K562 (cell line): ENCODE data around the gene GTPBP2. TPM values are rescaled to one million over a fixed set of nuclear protein-coding genes. Genes with fewer than 3 reads are reported as not detected.

Source experiments
- ATAC-seq: fragments of 200-7000 bp; cut with Tn5 transposase; 3 replicates; pipeline ENCODE4 v1.9.1; 2020; ENCODE audit warnings: moderate library complexity
- BruUV-seq: library from RNA; stranded (reverse); fragments of 400-500 nt; replicated peaks from 2 replicates; lab custom pipeline; 2021; lab: Mats Ljungman, UMichigan
- CTCF ChIA-PET: fragments of 300-600 bp; formaldehyde crosslinking; extraction: SDS; loops from one replicate; lab custom pipeline; 2021; ENCODE audit warnings: low intra/inter-chr PET ratio; lab: Yijun Ruan, JAX
- POLR2A ChIA-PET: fragments of 300-600, 350-650 bp; sonication (Branson Sonifier 250); formaldehyde crosslinking; extraction: SDS; loops from one replicate; lab custom pipeline; 2021; ENCODE audit warnings: antibody characterized with exemption, inconsistent platforms; lab: Yijun Ruan, JAX
- DNase-seq, 4 experiments: peaks; one replicate each; pipeline versions ENCODE4 v3.0.0 to v3.0.0-alpha.2; 2011 to 2018; ENCODE audit warnings: low spot score in 3 of 4, mixed read lengths in 3 of 4; ENCODE audit errors: extremely low read depth in 1 of 4
- FAIRE-seq: peaks from 2 replicates; lab custom pipeline; 2011; peaks lifted over from hg19 to GRCh38; lab: Jason Lieb, UNC
- H2AFZ ChIP-seq: 2 replicates; pipeline ENCODE4 v1.6.0; 2011; ENCODE audit warnings: low read depth, low read length, control low read depth, inconsistent platforms
- H3K27ac ChIP-seq: fragments of 200-600 bp; 3 replicates; pipeline ENCODE4 v1.8.0; 2011; ENCODE audit warnings: low read depth, mild to moderate bottlenecking, control low read depth, inconsistent platforms, low read length, moderate library complexity, mixed read lengths; ENCODE audit errors: extremely low read depth
- H3K27me3 ChIP-seq, 2 experiments: fragments of 300-600 bp in 1 of 2; 2 replicates in 1 of 2; 3 replicates in 1 of 2; pipeline versions ENCODE4 v1.6.0 to v1.8.0; 2011; ENCODE audit warnings: inconsistent platforms in 2 of 2, low read length in 2 of 2, mild to moderate bottlenecking in 1 of 2, mixed read lengths in 1 of 2, moderate library complexity in 1 of 2; ENCODE audit not compliant: control insufficient read depth in 2 of 2, insufficient read depth in 2 of 2
- H3K36me3 ChIP-seq: fragments of 300-600 bp; 3 replicates; pipeline ENCODE4 v1.8.0; 2011; ENCODE audit warnings: mild to moderate bottlenecking, low read length, inconsistent platforms; ENCODE audit not compliant: control insufficient read depth, insufficient read depth
- H3K4me1 ChIP-seq, 2 experiments: fragments of 200-600 bp in 1 of 2; replicated peaks in 1 of 2; 2 replicates in 1 of 2; 3 replicates in 1 of 2; pipeline versions ENCODE4 v1.5.1 to v1.8.0; 2011; ENCODE audit warnings: inconsistent platforms in 2 of 2, low read length in 2 of 2, mild to moderate bottlenecking in 1 of 2, mixed read lengths in 1 of 2, moderate library complexity in 1 of 2; ENCODE audit not compliant: control insufficient read depth in 2 of 2, insufficient read depth in 2 of 2
- H3K4me2 ChIP-seq: 2 replicates; pipeline ENCODE4 v1.6.1; 2011; ENCODE audit warnings: low read length, control low read depth, inconsistent platforms, mixed read lengths; ENCODE audit not compliant: insufficient read depth
- H3K4me3 ChIP-seq: fragments of 200-600 bp; sonication (generic), shearing (Covaris generic); 2 replicates; pipeline ENCODE4 v1.5.1; 2016; ENCODE audit warnings: control low read depth, inconsistent platforms
- H3K79me2 ChIP-seq: fragments of 200-600 bp; 3 replicates; pipeline ENCODE4 v1.8.0; 2011; ENCODE audit warnings: low read length, inconsistent platforms; ENCODE audit not compliant: control insufficient read depth, insufficient read depth
- H3K9ac ChIP-seq, 2 experiments: 2 replicates each; pipeline versions ENCODE4 v1.6.0 to v1.6.1; 2011; ENCODE audit warnings: low read depth in 2 of 2, low read length in 2 of 2, control low read depth in 1 of 2, inconsistent platforms in 1 of 2, mild to moderate bottlenecking in 1 of 2, mixed read lengths in 1 of 2; ENCODE audit not compliant: insufficient read depth in 1 of 2
- H3K9me1 ChIP-seq: one replicate; pipeline ENCODE4 v1.6.0; 2011; ENCODE audit warnings: inconsistent platforms, mild to moderate bottlenecking, low read length, moderate library complexity; ENCODE audit not compliant: control insufficient read depth, insufficient read depth
- H3K9me3 ChIP-seq: replicated peaks from 2 replicates; pipeline ENCODE4 v1.5.1; 2011; ENCODE audit warnings: low read depth, low read length, inconsistent platforms; ENCODE audit not compliant: control insufficient read depth, insufficient read depth
- H4K20me1 ChIP-seq: replicated peaks from 2 replicates; pipeline ENCODE4 v1.6.1; 2011; ENCODE audit warnings: low read length, inconsistent platforms, mixed read lengths; ENCODE audit not compliant: control insufficient read depth, insufficient read depth
- ASH1L ChIP-seq: fragments of 450-650 bp; IDR thresholded peaks from 2 replicates; pipeline ENCODE4 v1.6.1; 2018; ENCODE audit warnings: borderline replicate concordance, mild to moderate bottlenecking, low read depth; ENCODE audit not compliant: partially characterized antibody
- BCLAF1 ChIP-seq, 2 experiments: fragments of 450-650 bp in 1 of 2; IDR thresholded peaks; 2 replicates each; pipeline ENCODE4 v1.6.1; 2011 to 2017; ENCODE audit warnings: low read depth in 2 of 2, antibody characterized with exemption in 1 of 2, borderline replicate concordance in 1 of 2, low read length in 1 of 2, mild to moderate bottlenecking in 1 of 2, mixed read lengths in 1 of 2; ENCODE audit not compliant: control insufficient read depth in 1 of 2
- CBX5 ChIP-seq: IDR thresholded peaks from 2 replicates; pipeline ENCODE4 v1.6.1; 2014; ENCODE audit warnings: low read depth, borderline replicate concordance
- CREM ChIP-seq: IDR thresholded peaks from 2 replicates; pipeline ENCODE4 v1.6.1; 2014; ENCODE audit warnings: antibody characterized with exemption, low read depth
- KAT7 ChIP-seq: sonication (generic); formaldehyde crosslinking; IDR thresholded peaks from 2 replicates; pipeline ENCODE4 v1.8.0; 2022; ENCODE audit warnings: missing genetic modification reagents, mild to moderate bottlenecking, borderline replicate concordance
- KLF6 ChIP-seq: fragments of 250-450 bp; sonication (Bioruptor Pico); IDR thresholded peaks from 2 replicates; pipeline ENCODE4 v1.4.0; 2020; ENCODE audit warnings: mild to moderate bottlenecking, moderate library complexity, borderline replicate concordance
- MAFF ChIP-seq: IDR thresholded peaks from 2 replicates; pipeline ENCODE4 v1.6.1; 2012; ENCODE audit warnings: low read length, improper control_type of control experiment
- NFE2 ChIP-seq: IDR thresholded peaks from 2 replicates; pipeline ENCODE4 v1.6.1; 2014; ENCODE audit warnings: antibody characterized with exemption, low read depth
- PTTG1 ChIP-seq: fragments of 450-650 bp; IDR thresholded peaks from 2 replicates; pipeline ENCODE4 v1.6.1; 2016; ENCODE audit warnings: low read depth, mild to moderate bottlenecking, missing genetic modification characterization, missing compliant biosample characterization
- RFX7 ChIP-seq: fragments of 250-450 bp; sonication (Bioruptor Pico); IDR thresholded peaks from 2 replicates; pipeline ENCODE4 v1.5.1; 2021; ENCODE audit warnings: mild to moderate bottlenecking
- SMARCB1 ChIP-seq: IDR thresholded peaks from 2 replicates; pipeline ENCODE4 v1.6.1; 2011; ENCODE audit warnings: improper control_type of control experiment, low read depth; ENCODE audit not compliant: insufficient read length
- SREBF1 ChIP-seq: fragments of 150-350 bp; IDR thresholded peaks from 2 replicates; pipeline ENCODE4 v1.6.1; 2014; ENCODE audit warnings: antibody characterized with exemption, low read depth, low read length, borderline replicate concordance
- XRCC5 ChIP-seq: fragments of 200-400 bp; formaldehyde crosslinking; IDR thresholded peaks from 2 replicates; pipeline ENCODE4 v1.6.1; 2017; ENCODE audit warnings: low read depth, mild to moderate bottlenecking, low read length
- ZFP1 ChIP-seq: fragments of 450-650 bp; formaldehyde crosslinking; IDR thresholded peaks from 2 replicates; pipeline ENCODE4 v1.4.0; 2020; ENCODE audit warnings: mild to moderate bottlenecking, mixed read lengths
- WGBS: fragments of 100-300 bp; shearing (Covaris generic); methylation state at CpG from one replicate; pipeline ENCODE4 v1.1.6; 2016; ENCODE audit warnings: low coverage, mixed read lengths; ENCODE audit not compliant: insufficient coverage; ENCODE audit errors: missing lambda C conversion rate; 5-methylcytosine and 5-hydroxymethylcytosine counted together
- in situ Hi-C: fragments of 300-500 bp; cut with MboI; formaldehyde crosslinking; loops from 4 replicates; pipeline ENCODE4 v1.15.0; 2018; ENCODE audit warnings: inconsistent platforms, mixed read lengths
- intact Hi-C: fragments of 100-400 bp; cut with micrococcal nuclease; formaldehyde crosslinking; loops from 2 replicates; pipeline ENCODE4 v1.14.2; 2022
- polyA plus RNA-seq, 8 experiments: library from polyadenylated mRNA; depleted of rRNA in 4 of 8; stranded (reverse) in 5 of 8; unstranded in 3 of 8; fragments of >200 nt; fragmentation: Nextera tagmentation in 2 of 8; fragmentation: Illumina TruSeq in 1 of 8; extraction: Ambion mirVana in 2 of 8; extraction: Trizol in 1 of 8; gene quantifications; 2 replicates each; pipeline versions ENCODE4 v1.2.1 to v1.2.3, GENCODE V29; 2011 to 2014; ENCODE audit warnings: inconsistent platforms in 1 of 8, missing spikeins in 1 of 8
- total RNA-seq, 7 experiments: library from RNA; depleted of rRNA in 6 of 7; stranded (reverse); fragments of >200 nt in 6 of 7; fragmentation: Illumina TruSeq in 2 of 7; extraction: Trizol in 2 of 7; gene quantifications; 2 replicates each; pipeline versions ENCODE4 v1.2.1 to v1.2.3, GENCODE V29; 2011 to 2021; ENCODE audit warnings: low replicate concordance in 1 of 7
- TF ChIP-seq, protein P1 (sequence below): fragments of 450-650 bp; conservative IDR thresholded peaks from 2 replicates; pipeline ENCODE4 v1.6.1; 2016; ENCODE audit warnings: missing genetic modification characterization, low read depth, mild to moderate bottlenecking, missing compliant biosample characterization, moderate library complexity
- TF ChIP-seq, protein P2 (sequence below): fragments of 250-450 bp; sonication (Bioruptor Pico); IDR thresholded peaks from 2 replicates; pipeline ENCODE4 v1.5.0; 2021

The GTPBP2 gene
- total and polyA plus RNA-seq, 9 of the 15 experiments (the other 6 are each of a cell fraction or from before 2014, with no cell fraction given), result 48.4 to 196 (median 111) TPM

DNA sequence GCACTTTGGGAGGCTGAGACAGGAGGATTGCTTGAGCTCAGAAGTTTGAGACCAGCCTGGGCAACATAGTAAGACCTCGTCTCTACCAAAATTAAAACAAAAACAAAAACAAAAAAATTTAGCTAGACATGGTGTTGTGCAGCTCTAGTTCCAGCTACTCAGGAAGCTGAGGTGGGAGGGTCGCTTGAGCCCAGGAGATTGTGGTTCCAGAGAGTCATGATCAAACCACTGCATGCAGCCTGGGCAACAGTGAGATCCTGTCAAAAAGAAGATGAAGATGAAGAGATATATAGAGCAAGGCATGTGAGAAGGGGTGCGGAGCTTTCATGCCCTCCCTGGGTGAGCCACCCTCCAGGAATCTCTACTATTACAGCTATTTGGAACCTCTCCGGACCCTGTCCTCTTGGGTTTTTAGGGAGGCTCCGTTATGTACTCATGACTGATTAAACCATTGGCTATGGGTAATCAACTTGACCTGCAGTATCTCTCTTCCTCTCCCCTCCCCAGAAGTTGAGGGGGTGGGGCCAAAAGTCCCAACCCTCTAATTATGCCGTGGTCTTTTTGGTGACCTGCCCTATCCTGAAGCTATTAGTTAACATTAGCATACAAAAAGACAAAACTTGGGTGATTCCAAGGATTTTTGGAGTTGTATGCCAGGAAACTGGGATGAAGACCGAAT, 44.0 kb downstream of the GTPBP2 start:
- intact Hi-C loops (no loop called here), in situ Hi-C loops (no loop called here)
- Histone ChIP-seq H3K36me3 (peaks cover 76% of the 10 kb centered on the region), H3K9ac (no peak overlapping the region), H3K4me2 (no peak overlapping the region), H4K20me1 (no peaks in the 10 kb centered on the region), H3K4me1 (no peaks in the 10 kb centered on the region), H3K9me3 (no peaks in the 10 kb centered on the region), H3K79me2 (peaks cover 5% of the 10 kb centered on the region; the same call in 1 of the 3 replicates), H3K4me3 (no peak overlapping the region), H3K9me1 (no peaks in the 10 kb centered on the region), H2AFZ (no peak overlapping the region), H3K27me3 (no peaks in the 10 kb centered on the region), H3K27ac (no peak overlapping the region)
- ATAC-seq, result peak; percentile 43; the same call in 2 of the 3 replicates
- POLR2A ChIA-PET, result interaction anchor here (0.7 to 1.4 kb wide), 3 partner anchors 29 to 363 kb away, joined by 3 to 9 read pairs (median 4); no protein-coding TSS in a partner anchor
- DNase-seq, result no peak
- CTCF ChIA-PET, result no interaction called here
- no TSS peak for BruUV-seq
- WGBS, result 83% methylated on average over 7 of the region's 7 CpGs
- TF ChIP-seq MAFF, result no peak
- TF ChIP-seq XRCC5, result no peak
- TF ChIP-seq, protein P1, sequence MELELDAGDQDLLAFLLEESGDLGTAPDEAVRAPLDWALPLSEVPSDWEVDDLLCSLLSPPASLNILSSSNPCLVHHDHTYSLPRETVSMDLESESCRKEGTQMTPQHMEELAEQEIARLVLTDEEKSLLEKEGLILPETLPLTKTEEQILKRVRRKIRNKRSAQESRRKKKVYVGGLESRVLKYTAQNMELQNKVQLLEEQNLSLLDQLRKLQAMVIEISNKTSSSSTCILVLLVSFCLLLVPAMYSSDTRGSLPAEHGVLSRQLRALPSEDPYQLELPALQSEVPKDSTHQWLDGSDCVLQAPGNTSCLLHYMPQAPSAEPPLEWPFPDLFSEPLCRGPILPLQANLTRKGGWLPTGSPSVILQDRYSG (tag), result no peak
- TF ChIP-seq CBX5, result no peak
- no peak for TF ChIP-seq KAT7 (CRISPR knock-in tag)
- TF ChIP-seq CREM, result no peak
- no peak for TF ChIP-seq RFX7 (CRISPR knock-in tag)
- TF ChIP-seq PTTG1 (tag), result no peak
- no peak for TF ChIP-seq KLF6 (CRISPR knock-in tag)
- TF ChIP-seq SMARCB1, result no peak
- no peak for TF ChIP-seq NFE2
- no peak for TF ChIP-seq ASH1L
- no peak for TF ChIP-seq BCLAF1 (IDR thresholded peaks at IDR 0.05; ENCODE audit: borderline replicate concordance in 1 of 2, control insufficient read depth in 1 of 2, low read depth in 2 of 2, low read length in 1 of 2)
- no peak for TF ChIP-seq SREBF1
- TF ChIP-seq, protein P2, sequence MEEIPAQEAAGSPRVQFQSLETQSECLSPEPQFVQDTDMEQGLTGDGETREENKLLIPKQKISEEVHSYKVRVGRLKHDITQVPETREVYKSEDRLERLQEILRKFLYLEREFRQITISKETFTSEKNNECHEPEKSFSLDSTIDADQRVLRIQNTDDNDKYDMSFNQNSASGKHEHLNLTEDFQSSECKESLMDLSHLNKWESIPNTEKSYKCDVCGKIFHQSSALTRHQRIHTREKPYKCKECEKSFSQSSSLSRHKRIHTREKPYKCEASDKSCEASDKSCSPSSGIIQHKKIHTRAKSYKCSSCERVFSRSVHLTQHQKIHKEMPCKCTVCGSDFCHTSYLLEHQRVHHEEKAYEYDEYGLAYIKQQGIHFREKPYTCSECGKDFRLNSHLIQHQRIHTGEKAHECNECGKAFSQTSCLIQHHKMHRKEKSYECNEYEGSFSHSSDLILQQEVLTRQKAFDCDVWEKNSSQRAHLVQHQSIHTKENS (CRISPR knock-in tag), result no peak
- no peak for TF ChIP-seq ZFP1 (CRISPR knock-in tag)
- no peak for FAIRE-seq
